ENCODE measurements around the gene SH3RF2. TPM values are rescaled to one million over a fixed set of nuclear protein-coding genes. Genes with fewer than 3 reads are reported as not detected.
"Not testable (repeated sequence)": the region's sequence is repeated elsewhere in the genome, so short reads cannot be mapped to it uniquely, and the experiment has no call there.

Gene SH3RF2
- total RNA-seq, 1 donor from 2014 or later: 267 TPM

- no peak for ATAC-seq
- DNase-seq (ENCODE audit: missing footprints): no peak
- intact Hi-C loops (cut with DNase I): no loop called here
Observed at GRCh38 chr5:145944328-145944727, 8.0 kb downstream of the SH3RF2 start.

GRCh38 chr5:145945620-145946111, 9.3 kb downstream of the SH3RF2 start:
- intact Hi-C loops (cut with DNase I): loop anchor here (5.0 kb wide), 1 partner anchor 37 kb away; no protein-coding TSS in a partner anchor
- ATAC-seq (no peak), DNase-seq (ENCODE audit: missing footprints) (peak; percentile 70)

GRCh38 chr5:145946112-145946861, 9.9 kb downstream of the SH3RF2 start:
- ATAC-seq (peak; percentile 90), DNase-seq (ENCODE audit: missing footprints) (no peak)
- intact Hi-C loops (cut with DNase I): loop anchor here (5.0 kb wide), 1 partner anchor 36 kb away; no protein-coding TSS in a partner anchor

GRCh38 chr5:145947581-145947980, 11.2 kb downstream of the SH3RF2 start:
- intact Hi-C loops (cut with DNase I): loop anchor here (5.0 kb wide), 1 partner anchor 35 kb away; no protein-coding TSS in a partner anchor
- DNase-seq (ENCODE audit: missing footprints) (no peak), ATAC-seq (no peak)

- intact Hi-C loops (cut with DNase I): loop anchor here (5.0 kb wide), 1 partner anchor 34 kb away; no protein-coding TSS in a partner anchor
- DNase-seq (ENCODE audit: missing footprints) (no peak), ATAC-seq (no peak)
Observed at GRCh38 chr5:145948047-145948446, 11.7 kb downstream of the SH3RF2 start.

GRCh38 chr5:145948921-145949320, 12.5 kb downstream of the SH3RF2 start:
- intact Hi-C loops (cut with DNase I): loop anchor here (5.0 kb wide), 1 partner anchor 33 kb away; no protein-coding TSS in a partner anchor

GRCh38 chr5:145949474-145949873, 13.1 kb downstream of the SH3RF2 start:
- ATAC-seq: no peak
- intact Hi-C loops (cut with DNase I): loop anchor here (5.0 kb wide), 1 partner anchor 33 kb away; no protein-coding TSS in a partner anchor

More at GRCh38 chr5:145948921-145949320, 12.5 kb downstream of the SH3RF2 start:
- ATAC-seq: no peak
- no peak for DNase-seq (ENCODE audit: missing footprints)

GRCh38 chr5:145951071-145951470, 14.7 kb downstream of the SH3RF2 start:
- intact Hi-C loops (cut with DNase I): no loop called here
- ATAC-seq: peak; percentile 79
- DNase-seq (ENCODE audit: missing footprints): no peak

More at GRCh38 chr5:145949474-145949873, 13.1 kb downstream of the SH3RF2 start:
- DNase-seq (ENCODE audit: missing footprints): no peak

GRCh38 chr5:145953202-145953601, 16.8 kb downstream of the SH3RF2 start:
- no peak for DNase-seq (ENCODE audit: missing footprints)
- ATAC-seq: peak; percentile 41
- intact Hi-C loops (cut with DNase I): no loop called here

GRCh38 chr5:145954140-145954539, 17.8 kb downstream of the SH3RF2 start:
- DNase-seq (ENCODE audit: missing footprints); ATAC-seq; intact Hi-C loops (cut with DNase I): not testable (repeated sequence)

GRCh38 chr5:145957388-145957787, 21.0 kb downstream of the SH3RF2 start:
- intact Hi-C loops (cut with DNase I): no loop called here
- no peak for DNase-seq (ENCODE audit: missing footprints)
- no peak for ATAC-seq

GRCh38 chr5:145958436-145958835, 22.1 kb downstream of the SH3RF2 start:
- intact Hi-C loops (cut with DNase I): no loop called here
- no peak for ATAC-seq

GRCh38 chr5:145960166-145960565, 23.8 kb downstream of the SH3RF2 start:
- intact Hi-C loops (cut with DNase I): no loop called here
- ATAC-seq: no peak
- no peak for DNase-seq (ENCODE audit: missing footprints)

More at GRCh38 chr5:145958436-145958835, 22.1 kb downstream of the SH3RF2 start:
- DNase-seq (ENCODE audit: missing footprints): no peak

- intact Hi-C loops (cut with DNase I): no loop called here
- no peak for ATAC-seq
- DNase-seq (ENCODE audit: missing footprints): no peak
Observed at GRCh38 chr5:145960848-145961600, 24.6 kb downstream of the SH3RF2 start.

GRCh38 chr5:145962001-145962400, 25.6 kb downstream of the SH3RF2 start:
- intact Hi-C loops (cut with DNase I): no loop called here
- no peak for DNase-seq (ENCODE audit: missing footprints)

GRCh38 chr5:145964008-145964407, 27.6 kb downstream of the SH3RF2 start:
- intact Hi-C loops (cut with DNase I); ATAC-seq; DNase-seq (ENCODE audit: missing footprints): not testable (repeated sequence)

More at GRCh38 chr5:145962001-145962400, 25.6 kb downstream of the SH3RF2 start:
- ATAC-seq: no peak

GRCh38 chr5:145965804-145966203, 29.4 kb downstream of the SH3RF2 start:
- no peak for DNase-seq (ENCODE audit: missing footprints)
- ATAC-seq: no peak
- intact Hi-C loops (cut with DNase I): no loop called here

GRCh38 chr5:145967296-145967695, 30.9 kb downstream of the SH3RF2 start:
- intact Hi-C loops (cut with DNase I): no loop called here
- DNase-seq (ENCODE audit: missing footprints): no peak

GRCh38 chr5:145968970-145969713, 32.8 kb downstream of the SH3RF2 start:
- ATAC-seq (no peak), DNase-seq (ENCODE audit: missing footprints) (no peak)
- intact Hi-C loops (cut with DNase I): no loop called here

More at GRCh38 chr5:145967296-145967695, 30.9 kb downstream of the SH3RF2 start:
- no peak for ATAC-seq

Data from Right ventricle myocardium inferior (tissue), 1 donor.